ENCODE measurements around the gene C2orf78. TPM values are rescaled to one million over a fixed set of nuclear protein-coding genes. Genes with fewer than 3 reads are reported as not detected.

Gene C2orf78
- total and polyA plus RNA-seq, 2 donors (not counting 3 experiments of a cell fraction or from before 2014, with no cell fraction given), result not detected

- Histone ChIP-seq H4K20me1 (replicated peaks; ENCODE audit: control insufficient read depth, extremely low read depth, insufficient read depth, low read length) (no peaks in the 10 kb centered on the region), H3K4me3 (replicated peaks in 1 of 3; ENCODE audit: insufficient read depth in 1 of 3, low read depth in 1 of 3, low read length in 3 of 3) (no peak overlapping the region), H2AFZ (ENCODE audit: low read depth, low read length) (no peak overlapping the region), H3K4me2 (ENCODE audit: insufficient read depth, low read length) (no peak overlapping the region), H3K9ac (replicated peaks; ENCODE audit: extremely low read depth, insufficient read depth, low read length) (no peak overlapping the region), H3K9me3 (replicated peaks; ENCODE audit: control insufficient read depth, insufficient read depth, low read length) (no peaks in the 10 kb centered on the region), H3K36me3 (ENCODE audit: control insufficient read depth in 2 of 2, extremely low read depth in 1 of 2, insufficient read depth in 2 of 2, low read length in 2 of 2) (no peaks in the 10 kb centered on the region), H3K27ac (ENCODE audit: insufficient read depth, low read depth, low read length) (no peak overlapping the region), H3K79me2 (ENCODE audit: control insufficient read depth, insufficient read depth, low read length) (no peaks in the 10 kb centered on the region), H3K27me3 (ENCODE audit: control insufficient read depth in 2 of 2, insufficient read depth in 2 of 2, low read length in 2 of 2) (peaks cover 5 to 10% of the 10 kb centered on the region in 2 experiments), H3K9me1 (replicated peaks; ENCODE audit: control insufficient read depth, extremely low read depth, insufficient read depth, low read length) (no peaks in the 10 kb centered on the region), H3K4me1 (ENCODE audit: control insufficient read depth, extremely low read depth, insufficient read depth, low read length) (peaks cover 17% of the 10 kb centered on the region)
- BruUV-seq (replicated peaks), result no TSS peak
- intact Hi-C loops (cut with micrococcal nuclease), result loop anchor here (10.0 kb wide), 2 partner anchors 428 to 568 kb away; no protein-coding TSS in a partner anchor
- no peak for TF ChIP-seq POLR2A (IDR thresholded peaks at IDR 0.05; ENCODE audit: low read depth, low read length)
- peak; percentile 10 to 22 for TF ChIP-seq CTCF (IDR thresholded peaks at IDR 0.05; ENCODE audit: extremely low read depth in 1 of 2, insufficient read depth in 1 of 2, low read depth in 1 of 2, low read length in 2 of 2)
- peak; percentile 30 for DNase-seq (ENCODE audit: low read depth, low spot score)
- POLR2A ChIA-PET, result no interaction called here
- CTCF ChIA-PET, result interaction anchor here (0.5 to 5.7 kb wide), 38 partner anchors 11 to 573 kb away, joined by 3 to 180 read pairs (median 4); partner anchors contain the start of genes BOLA3, MOB1A and MTHFD2
- no peak for FAIRE-seq
- dilution Hi-C loops (cut with MboI; ENCODE audit: extremely low pct_ligation_motif_present, low sequenced_read_pairs), result no loop called here
Observed at GRCh38 chr2:73827018-73827417, 43.0 kb downstream of the C2orf78 start.

GRCh38 chr2:73827660-73828388 is 43.8 kb downstream of the C2orf78 start:
- Histone ChIP-seq H3K9ac (replicated peaks; ENCODE audit: extremely low read depth, insufficient read depth, low read length) (no peak overlapping the region), H3K9me3 (replicated peaks; ENCODE audit: control insufficient read depth, insufficient read depth, low read length) (no peaks in the 10 kb centered on the region), H4K20me1 (replicated peaks; ENCODE audit: control insufficient read depth, extremely low read depth, insufficient read depth, low read length) (no peaks in the 10 kb centered on the region), H3K27me3 (ENCODE audit: control insufficient read depth in 2 of 2, insufficient read depth in 2 of 2, low read length in 2 of 2) (peaks cover 5 to 10% of the 10 kb centered on the region in 2 experiments), H2AFZ (ENCODE audit: low read depth, low read length) (peak overlapping the region; percentile 88), H3K79me2 (ENCODE audit: control insufficient read depth, insufficient read depth, low read length) (no peaks in the 10 kb centered on the region), H3K9me1 (replicated peaks; ENCODE audit: control insufficient read depth, extremely low read depth, insufficient read depth, low read length) (no peaks in the 10 kb centered on the region), H3K27ac (ENCODE audit: insufficient read depth, low read depth, low read length) (no peak overlapping the region), H3K4me3 (replicated peaks in 1 of 3; ENCODE audit: insufficient read depth in 1 of 3, low read depth in 1 of 3, low read length in 3 of 3) (peak overlapping the region in 1 of 3 experiments; percentile 74), H3K36me3 (ENCODE audit: control insufficient read depth in 2 of 2, extremely low read depth in 1 of 2, insufficient read depth in 2 of 2, low read length in 2 of 2) (no peaks in the 10 kb centered on the region), H3K4me2 (ENCODE audit: insufficient read depth, low read length) (peak overlapping the region; percentile 97), H3K4me1 (ENCODE audit: control insufficient read depth, extremely low read depth, insufficient read depth, low read length) (peaks cover 17% of the 10 kb centered on the region)
- intact Hi-C loops (cut with micrococcal nuclease) (loop anchor here (1.0 to 10.0 kb wide), 7 partner anchors 24 to 567 kb away; partner anchors contain the start of genes BOLA3, DGUOK and TET3), dilution Hi-C loops (cut with MboI; ENCODE audit: extremely low pct_ligation_motif_present, low sequenced_read_pairs) (no loop called here)
- ChIA-PET CTCF (interaction anchor here (0.5 to 5.7 kb wide), 37 partner anchors 11 to 704 kb away, joined by 3 to 180 read pairs (median 4); partner anchors contain the start of genes BOLA3, MOB1A, MTHFD2 and TET3), POLR2A (interaction anchor here (0.5 to 0.8 kb wide), 3 partner anchors 292 to 372 kb away, joined by 3 to 5 read pairs (median 3); partner anchors contain the start of gene MTHFD2)
- FAIRE-seq, result no peak
- no peak for DNase-seq (ENCODE audit: low read depth, low spot score)
- no peak for TF ChIP-seq CTCF (IDR thresholded peaks at IDR 0.05; ENCODE audit: extremely low read depth in 1 of 2, insufficient read depth in 1 of 2, low read depth in 1 of 2, low read length in 2 of 2)
- TF ChIP-seq GATA2 (IDR thresholded peaks at IDR 0.05; ENCODE audit: insufficient read depth, insufficient read length, low read depth, low read length), result no peak
- TF ChIP-seq MYC (IDR thresholded peaks at IDR 0.05; ENCODE audit: low read depth, low read length), result no peak
- no peak for TF ChIP-seq MAX (IDR thresholded peaks at IDR 0.05; ENCODE audit: insufficient read depth, insufficient read length)
- TF ChIP-seq FOS (IDR thresholded peaks at IDR 0.05; ENCODE audit: borderline replicate concordance, insufficient read depth, low read length), result no peak
- no peak for TF ChIP-seq POLR2A (IDR thresholded peaks at IDR 0.05; ENCODE audit: low read depth, low read length)
- no peak for TF ChIP-seq JUN (IDR thresholded peaks at IDR 0.05; ENCODE audit: borderline replicate concordance, insufficient read depth, insufficient read length, low read depth)
- TF ChIP-seq EZH2 (IDR thresholded peaks at IDR 0.05; ENCODE audit: borderline replicate concordance, low read depth, low read length, severe bottlenecking), result no peak
- TF ChIP-seq POLR2AphosphoS5 (IDR thresholded peaks at IDR 0.05; ENCODE audit: insufficient read depth, low read depth, low read length), result no peak
- no TSS peak for BruUV-seq (replicated peaks)
